Caco-2 (cell line): Measurements from ENCODE around the gene CRADD. TPM values are rescaled to one million over a fixed set of nuclear protein-coding genes. Genes with fewer than 3 reads are reported as not detected.

Source experiments
- BruUV-seq: library from RNA; stranded (reverse); fragments of 400-500 nt; replicated peaks from 2 replicates; lab custom pipeline; 2021; lab: Mats Ljungman, UMichigan
- CTCF ChIA-PET: fragments of 300-600 bp; sonication (Branson Sonifier 250); formaldehyde crosslinking; loops from one replicate; lab custom pipeline; 2022; ENCODE audit warnings: antibody characterized with exemption; lab: Charles Lee
- POLR2A ChIA-PET: fragments of 300-600 bp; sonication (Branson Sonifier 250); formaldehyde crosslinking; loops from one replicate; lab custom pipeline; 2022; ENCODE audit warnings: antibody characterized with exemption; lab: Charles Lee
- DNase-seq, 2 experiments: peaks; one replicate each; pipeline versions ENCODE4 v3.0.0 to v3.0.0-alpha.2; 2020 to 2022
- H3K27me3 ChIP-seq: replicated peaks from 2 replicates; pipeline ENCODE4 v1.6.0; 2011; ENCODE audit warnings: low read length; ENCODE audit not compliant: control insufficient read depth, insufficient read depth
- H3K36me3 ChIP-seq: 2 replicates; pipeline ENCODE4 v1.5.1; 2011; ENCODE audit warnings: low read length; ENCODE audit not compliant: control insufficient read depth, insufficient read depth
- H3K4me1 ChIP-seq: fragments of 250-450 bp; sonication (Bioruptor Pico); 2 replicates; pipeline ENCODE4 v1.5.1; 2020; ENCODE audit warnings: mild to moderate bottlenecking
- H3K4me3 ChIP-seq: 2 replicates; pipeline ENCODE4 v1.5.1; 2011; ENCODE audit warnings: low read depth, mild to moderate bottlenecking, control low read depth, low read length
- H3K9me3 ChIP-seq: fragments of 250-450 bp; sonication (Bioruptor Pico); 2 replicates; pipeline ENCODE4 v1.5.1; 2020; ENCODE audit warnings: mild to moderate bottlenecking, moderate library complexity
- H3K27ac Mint-ChIP-seq: one replicate; pipeline ENCODE4 v1.8.0; 2022; ENCODE audit warnings: mixed read lengths; ENCODE audit not compliant: unreplicated experiment
- H3K27me3 Mint-ChIP-seq: one replicate; pipeline ENCODE4 v1.8.0; 2022; ENCODE audit warnings: mixed read lengths; ENCODE audit not compliant: insufficient read depth, unreplicated experiment
- H3K36me3 Mint-ChIP-seq: one replicate; pipeline ENCODE4 v1.8.0; 2022; ENCODE audit warnings: mild to moderate bottlenecking, mixed read lengths; ENCODE audit not compliant: insufficient read depth, unreplicated experiment
- H3K4me1 Mint-ChIP-seq: one replicate; pipeline ENCODE4 v1.8.0; 2022; ENCODE audit warnings: low read depth, mixed read lengths; ENCODE audit not compliant: unreplicated experiment
- H3K4me3 Mint-ChIP-seq: one replicate; pipeline ENCODE4 v1.8.0; 2022; ENCODE audit warnings: mild to moderate bottlenecking, moderate library complexity, mixed read lengths; ENCODE audit not compliant: unreplicated experiment
- H3K9me3 Mint-ChIP-seq: one replicate; pipeline ENCODE4 v1.8.0; 2022; ENCODE audit warnings: mixed read lengths; ENCODE audit not compliant: unreplicated experiment
- CTCF ChIP-seq, 2 experiments: fragments of 200-600 bp in 1 of 2; IDR thresholded peaks; 1 replicate in 1 of 2; 2 replicates in 1 of 2; pipeline versions ENCODE4 v1.5.1 to v1.8.0; 2011 to 2022; ENCODE audit warnings: antibody characterized with exemption in 1 of 2, control low read depth in 1 of 2, inconsistent platforms in 1 of 2, low read depth in 1 of 2, low read length in 1 of 2, mild to moderate bottlenecking in 1 of 2, moderate library complexity in 1 of 2; ENCODE audit not compliant: insufficient read depth in 1 of 2, severe bottlenecking in 1 of 2, unreplicated experiment in 1 of 2
- intact Hi-C: fragments of 100-400 bp; cut with micrococcal nuclease; formaldehyde crosslinking; loops from one replicate; pipeline ENCODE4 v1.10.0; 2022; ENCODE audit not compliant: unreplicated experiment
- total RNA-seq: library from RNA; stranded (reverse); gene quantifications from 2 replicates; pipeline ENCODE4 v1.2.3, GENCODE V29; 2022

Gene CRADD
- total RNA-seq, 1 experiment from 2014 or later, result 29.2 TPM

DNA sequence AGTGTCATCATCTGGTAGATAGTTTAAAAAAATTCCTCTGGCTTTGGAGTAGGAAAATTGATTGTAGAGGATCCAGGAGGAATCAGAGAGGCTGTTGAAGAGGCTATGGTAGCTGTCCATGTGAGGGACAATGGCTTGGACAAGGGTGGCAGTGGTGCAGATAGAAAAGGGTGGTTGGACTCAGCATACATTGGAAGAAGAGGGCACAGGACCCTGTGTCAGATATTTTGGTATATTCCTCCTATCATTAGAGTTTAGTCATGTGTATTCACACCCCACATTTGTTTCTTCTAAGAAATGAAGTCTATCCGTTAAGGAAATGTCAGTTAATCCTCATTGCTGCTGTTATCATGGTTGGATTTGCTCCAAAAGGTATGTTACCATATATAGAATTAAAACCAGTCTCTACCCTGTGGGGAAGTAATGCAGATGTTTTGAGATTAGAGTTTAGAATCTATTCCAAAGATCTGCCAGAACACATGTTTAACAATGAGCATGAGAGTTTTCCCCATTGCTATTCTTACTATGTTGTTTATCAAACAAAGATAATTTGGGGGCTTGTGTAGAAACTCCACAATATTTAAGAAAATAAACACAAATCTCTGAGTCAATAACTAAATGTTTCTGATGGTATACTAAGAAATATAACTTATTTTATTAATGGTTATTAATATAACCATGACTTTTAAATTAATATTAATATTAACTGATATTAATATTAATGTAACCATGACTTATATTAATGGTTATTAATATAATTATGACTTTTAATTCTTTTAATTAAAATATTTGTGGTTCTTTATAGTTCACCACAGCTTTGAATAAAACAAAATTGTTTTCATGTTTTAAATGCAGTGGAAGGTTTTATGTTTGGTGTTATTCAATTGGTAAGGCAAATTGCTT lies 80.9 kb downstream of the CRADD start:
- peaks cover 11% of the 10 kb centered on the region for H3K9me3 ChIP-seq
- Mint-ChIP-seq H3K36me3 (peaks cover 21% of the 10 kb centered on the region), H3K27ac (no peak overlapping the region), H3K9me3 (peaks cover 7% of the 10 kb centered on the region), H3K4me3 (no peak overlapping the region), H3K27me3 (no peaks in the 10 kb centered on the region), H3K4me1 (peaks cover 19% of the 10 kb centered on the region)
- TF ChIP-seq CTCF (IDR thresholded peaks at IDR 0.05; ENCODE audit: insufficient read depth in 1 of 2, low read depth in 1 of 2, low read length in 1 of 2, severe bottlenecking in 1 of 2, unreplicated experiment in 1 of 2), result no peak
- ChIA-PET CTCF (no interaction called here), POLR2A (no interaction called here)
- H3K36me3 ChIP-seq, result no peaks in the 10 kb centered on the region; the same call in 1 of the 2 replicates
- H3K4me3 ChIP-seq, result no peak overlapping the region
- no peak for DNase-seq
- intact Hi-C loops, result loop anchor here (2.0 kb wide), 1 partner anchor 15 kb away; no protein-coding TSS in a partner anchor
- peaks cover 41% of the 10 kb centered on the region for H3K4me1 ChIP-seq
- no TSS peak for BruUV-seq
- no peaks in the 10 kb centered on the region for H3K27me3 ChIP-seq

DNA sequence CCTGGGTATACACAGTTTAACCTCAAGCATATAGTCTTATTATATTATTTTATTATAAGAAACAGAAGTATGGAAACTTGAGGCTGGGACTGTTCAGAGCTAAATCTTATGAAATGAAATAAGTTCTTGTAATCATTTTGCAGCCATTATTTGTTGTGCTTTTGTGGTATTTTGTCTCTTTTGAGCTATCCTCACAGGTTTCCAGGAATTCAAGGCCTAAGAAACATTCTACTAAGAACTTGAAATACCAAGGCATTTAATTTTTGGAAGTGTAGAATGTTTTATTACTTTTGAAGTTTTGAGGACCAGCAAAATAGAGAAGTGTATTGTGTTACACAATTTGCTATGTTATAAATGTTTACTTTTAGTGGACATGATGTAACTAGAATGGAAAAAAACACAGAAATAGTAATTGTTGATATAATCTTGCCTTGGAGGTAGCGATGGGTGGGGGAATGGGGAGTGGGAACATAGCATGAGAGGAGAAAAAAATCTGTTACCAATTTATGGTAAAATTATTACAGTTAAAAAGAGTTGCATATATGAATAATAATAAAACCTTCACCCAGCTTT lies 81.7 kb downstream of the CRADD start:
- Mint-ChIP-seq H3K36me3 (peaks cover 13% of the 10 kb centered on the region), H3K27me3 (no peaks in the 10 kb centered on the region), H3K9me3 (no peaks in the 10 kb centered on the region), H3K27ac (peak overlapping the region; percentile 25), H3K4me1 (peaks cover 19% of the 10 kb centered on the region), H3K4me3 (peak overlapping the region; percentile 32)
- no peak for DNase-seq
- intact Hi-C loops, result loop anchor here (1.0 to 2.0 kb wide), 2 partner anchors 16 to 25 kb away; no protein-coding TSS in a partner anchor
- ChIA-PET CTCF (interaction anchor here (1.1 to 1.2 kb wide), 2 partner anchors 186 to 189 kb away, joined by 3 to 4 read pairs; no protein-coding TSS in a partner anchor), POLR2A (no interaction called here)
- no peaks in the 10 kb centered on the region; the same call in 1 of the 2 replicates for H3K36me3 ChIP-seq
- no TSS peak for BruUV-seq
- TF ChIP-seq CTCF (IDR thresholded peaks at IDR 0.05; ENCODE audit: insufficient read depth in 1 of 2, low read depth in 1 of 2, low read length in 1 of 2, severe bottlenecking in 1 of 2, unreplicated experiment in 1 of 2), result no peak
- peaks cover 41% of the 10 kb centered on the region for H3K4me1 ChIP-seq
- no peaks in the 10 kb centered on the region for H3K27me3 ChIP-seq
- no peak overlapping the region for H3K4me3 ChIP-seq
- H3K9me3 ChIP-seq, result peaks cover 3% of the 10 kb centered on the region; the same call in 1 of the 2 replicates

- peak overlapping the region; percentile 25 for H3K27ac Mint-ChIP-seq
- DNase-seq, result no peak
- peak overlapping the region; percentile 32 for H3K4me3 Mint-ChIP-seq
- H3K4me1 ChIP-seq, result peaks cover 41% of the 10 kb centered on the region
- CTCF ChIA-PET, result interaction anchor here (0.6 to 1.2 kb wide), 3 partner anchors 81 to 190 kb away, joined by 3 to 5 read pairs (median 4); no protein-coding TSS in a partner anchor
- POLR2A ChIA-PET, result no interaction called here
- peaks cover 6% of the 10 kb centered on the region for H3K36me3 Mint-ChIP-seq
- intact Hi-C loops, result loop anchor here (1.0 to 2.0 kb wide), 2 partner anchors 17 to 25 kb away; no protein-coding TSS in a partner anchor
- no peaks in the 10 kb centered on the region for H3K9me3 ChIP-seq
- TF ChIP-seq CTCF (IDR thresholded peaks at IDR 0.05; ENCODE audit: insufficient read depth in 1 of 2, low read depth in 1 of 2, low read length in 1 of 2, severe bottlenecking in 1 of 2, unreplicated experiment in 1 of 2), result no peak
- H3K4me3 ChIP-seq, result no peak overlapping the region
- H3K4me1 Mint-ChIP-seq, result peaks cover 19% of the 10 kb centered on the region
- H3K36me3 ChIP-seq, result no peaks in the 10 kb centered on the region; the same call in 1 of the 2 replicates
- BruUV-seq, result no TSS peak
- no peaks in the 10 kb centered on the region for H3K27me3 ChIP-seq
- H3K27me3 Mint-ChIP-seq, result no peaks in the 10 kb centered on the region
- no peaks in the 10 kb centered on the region for H3K9me3 Mint-ChIP-seq
Measured at GRCh38 chr12:93759512-93760081, 82.4 kb downstream of the CRADD start.
